SU-DHL-6 (cell line): Measurements from ENCODE around the gene GUF1.

Experiments used
- H2AFZ ChIP-seq: fragments of 200-600 bp; sonication (generic); 2 replicates; pipeline ENCODE4 v1.6.1; 2014; ENCODE audit warnings: low read depth, mild to moderate bottlenecking, moderate library complexity, mixed read lengths, antibody characterized with exemption, low read length; ENCODE audit not compliant: severe bottlenecking
- H3F3A ChIP-seq: fragments of 200-600 bp; shearing (Covaris generic); 2 replicates; pipeline ENCODE4 v1.6.0; 2016; ENCODE audit warnings: antibody characterized with exemption, mild to moderate bottlenecking; ENCODE audit not compliant: insufficient read depth
- H3K27ac ChIP-seq: fragments of 200-600 bp; sonication (generic); 2 replicates; pipeline ENCODE4 v1.5.1; 2016; ENCODE audit warnings: low read depth, mild to moderate bottlenecking, low read length, moderate library complexity, mixed read lengths
- H3K27me3 ChIP-seq: fragments of 200-600 bp; sonication (generic), shearing (Covaris generic); 2 replicates; pipeline ENCODE4 v1.6.0; 2014; ENCODE audit warnings: mild to moderate bottlenecking, low read length
- H3K36me3 ChIP-seq: fragments of 200-600 bp; sonication (generic); 2 replicates; pipeline ENCODE4 v1.6.1; 2014; ENCODE audit warnings: mild to moderate bottlenecking, low read length, mixed read lengths
- H3K4me2 ChIP-seq: fragments of 300-600, 200-600 bp; shearing (Covaris generic), sonication (generic); 2 replicates; pipeline ENCODE4 v1.6.0; 2014; ENCODE audit warnings: low read length, low read depth, mild to moderate bottlenecking; ENCODE audit not compliant: poor library complexity, severe bottlenecking
- H3K4me3 ChIP-seq: fragments of 200-600 bp; sonication (generic); 2 replicates; pipeline ENCODE4 v1.5.1; 2014; ENCODE audit warnings: antibody characterized with exemption, low read length, mild to moderate bottlenecking, mixed read lengths; ENCODE audit not compliant: insufficient read depth, poor library complexity, severe bottlenecking
- H3K79me2 ChIP-seq: fragments of 200-600 bp; sonication (generic); 2 replicates; pipeline ENCODE4 v1.6.1; 2014; ENCODE audit warnings: mild to moderate bottlenecking, low read length, moderate library complexity; ENCODE audit not compliant: insufficient read depth
- H3K9ac ChIP-seq: fragments of 200-600 bp; sonication (generic); 2 replicates; pipeline ENCODE4 v1.7.0; 2014; ENCODE audit warnings: mild to moderate bottlenecking, low read length
- H3K9me2 ChIP-seq: fragments of 200-600 bp; sonication (generic); replicated peaks from 2 replicates; pipeline ENCODE4 v1.6.1; 2014; ENCODE audit warnings: low read length; ENCODE audit not compliant: insufficient read depth
- H3K9me3 ChIP-seq: fragments of 200-600 bp; sonication (generic); 2 replicates; pipeline ENCODE4 v1.6.1; 2014; ENCODE audit warnings: low read length, mixed read lengths; ENCODE audit not compliant: insufficient read depth
- H4K20me1 ChIP-seq: fragments of 200-600 bp; sonication (generic); 2 replicates; pipeline ENCODE4 v1.6.1; 2014; ENCODE audit warnings: low read depth, mild to moderate bottlenecking, antibody characterized with exemption, low read length, moderate library complexity, mixed read lengths
- EZH2phosphoT487 ChIP-seq: fragments of 200-600 bp; sonication (generic), shearing (Covaris generic); conservative IDR thresholded peaks from 2 replicates; pipeline ENCODE4 v1.6.1; 2018; ENCODE audit warnings: mild to moderate bottlenecking, antibody characterized with exemption, low read length, moderate library complexity, mixed read lengths
- TF ChIP-seq, protein P1 (sequence below): fragments of 200-600 bp; sonication (generic); IDR thresholded peaks from one replicate; pipeline ENCODE4 v1.5.1; 2017; ENCODE audit warnings: antibody characterized with exemption, mild to moderate bottlenecking, low read length, moderate library complexity; ENCODE audit not compliant: insufficient read depth, poor library complexity, severe bottlenecking

The GUF1 gene

GRCh38 chr4:44678094-44679041, at the start of gene GUF1:
GUF1 (plus strand) TSS chr4:44678420; CDS start chr4:44678623, 203 bp downstream.
- Histone ChIP-seq H3K9me2 (no peaks in the 10 kb centered on the region), H3F3A (peaks cover 9% of the 10 kb centered on the region; the same call in 1 of the 2 replicates), H4K20me1 (no peaks in the 10 kb centered on the region; the same call in 1 of the 2 replicates), H3K9ac (peak within 1 kb of the TSS; percentile 86), H2AFZ (peak within 1 kb of the TSS; percentile 97), H3K9me3 (no peaks in the 10 kb centered on the region), H3K79me2 (peaks cover 37% of the 10 kb centered on the region), H3K27ac (peak within 1 kb of the TSS; percentile 61), H3K36me3 (peaks cover 19% of the 10 kb centered on the region), H3K4me3 (peak within 1 kb of the TSS; percentile 77), H3K4me2 (peak within 1 kb of the TSS; percentile 91), H3K27me3 (no peaks in the 10 kb centered on the region)
- TF ChIP-seq EZH2phosphoT487 = no peak
- TF ChIP-seq, protein P1, sequence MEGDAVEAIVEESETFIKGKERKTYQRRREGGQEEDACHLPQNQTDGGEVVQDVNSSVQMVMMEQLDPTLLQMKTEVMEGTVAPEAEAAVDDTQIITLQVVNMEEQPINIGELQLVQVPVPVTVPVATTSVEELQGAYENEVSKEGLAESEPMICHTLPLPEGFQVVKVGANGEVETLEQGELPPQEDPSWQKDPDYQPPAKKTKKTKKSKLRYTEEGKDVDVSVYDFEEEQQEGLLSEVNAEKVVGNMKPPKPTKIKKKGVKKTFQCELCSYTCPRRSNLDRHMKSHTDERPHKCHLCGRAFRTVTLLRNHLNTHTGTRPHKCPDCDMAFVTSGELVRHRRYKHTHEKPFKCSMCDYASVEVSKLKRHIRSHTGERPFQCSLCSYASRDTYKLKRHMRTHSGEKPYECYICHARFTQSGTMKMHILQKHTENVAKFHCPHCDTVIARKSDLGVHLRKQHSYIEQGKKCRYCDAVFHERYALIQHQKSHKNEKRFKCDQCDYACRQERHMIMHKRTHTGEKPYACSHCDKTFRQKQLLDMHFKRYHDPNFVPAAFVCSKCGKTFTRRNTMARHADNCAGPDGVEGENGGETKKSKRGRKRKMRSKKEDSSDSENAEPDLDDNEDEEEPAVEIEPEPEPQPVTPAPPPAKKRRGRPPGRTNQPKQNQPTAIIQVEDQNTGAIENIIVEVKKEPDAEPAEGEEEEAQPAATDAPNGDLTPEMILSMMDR = no peak

GRCh38 chr4:44629280-44629866, 48.8 kb upstream of the GUF1 start:
- H3K4me2 ChIP-seq = no peak overlapping the region
- no peaks in the 10 kb centered on the region for H3F3A ChIP-seq
- no peaks in the 10 kb centered on the region for H3K79me2 ChIP-seq
- no peak overlapping the region for H3K9ac ChIP-seq
- H2AFZ ChIP-seq = no peak overlapping the region
- no peaks in the 10 kb centered on the region for H4K20me1 ChIP-seq
- H3K9me3 ChIP-seq = no peaks in the 10 kb centered on the region
- H3K36me3 ChIP-seq = no peaks in the 10 kb centered on the region
- H3K27ac ChIP-seq = no peak overlapping the region
- no peak overlapping the region for H3K4me3 ChIP-seq
- TF ChIP-seq EZH2phosphoT487 = no peak
- TF ChIP-seq, protein P1 = peak; percentile 55
- H3K27me3 ChIP-seq = no peaks in the 10 kb centered on the region
- H3K9me2 ChIP-seq = no peaks in the 10 kb centered on the region

DNA sequence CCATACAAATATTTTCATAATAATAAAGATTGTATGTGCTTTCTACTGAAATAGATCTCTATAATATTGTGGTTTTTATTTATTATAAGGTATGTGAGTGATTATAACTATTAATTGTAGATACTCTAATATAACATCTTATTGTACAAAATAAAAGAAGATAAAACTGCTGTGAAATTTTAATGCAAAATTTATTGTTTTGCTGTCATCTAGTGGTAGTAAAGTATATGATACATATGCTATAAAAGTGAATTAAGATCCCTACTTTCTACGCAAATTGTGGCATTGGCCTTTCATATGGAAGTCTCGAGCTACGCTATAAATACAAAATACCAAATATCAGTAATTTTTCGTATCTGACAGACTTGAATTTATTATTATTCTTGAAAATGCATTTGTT, 46.1 kb upstream of the GUF1 start:
- Histone ChIP-seq H2AFZ (no peak overlapping the region), H3K4me3 (no peak overlapping the region), H3K36me3 (no peaks in the 10 kb centered on the region), H3K9me2 (no peaks in the 10 kb centered on the region), H3K9me3 (no peaks in the 10 kb centered on the region), H3K4me2 (no peak overlapping the region), H3K27ac (no peak overlapping the region), H4K20me1 (no peaks in the 10 kb centered on the region), H3K9ac (no peak overlapping the region), H3K79me2 (no peaks in the 10 kb centered on the region), H3F3A (no peaks in the 10 kb centered on the region), H3K27me3 (no peaks in the 10 kb centered on the region)
- no peak for TF ChIP-seq EZH2phosphoT487
- TF ChIP-seq, protein P1 = no peak
